K562 (cell line): ENCODE measurements around the gene COL20A1. TPM values are rescaled to one million over a fixed set of nuclear protein-coding genes. Genes with fewer than 3 reads are reported as not detected.
A peak's percentile ranks its signal among the peaks of the same experiment; 100 is the strongest.

ENCODE experiments used
- ARID4B ChIP-seq: sonication (generic); formaldehyde crosslinking; IDR thresholded peaks from 2 replicates; pipeline ENCODE4 v1.8.0; 2022; ENCODE audit warnings: mild to moderate bottlenecking, missing genetic modification reagents
- ATF7 ChIP-seq: fragments of 450-650 bp; IDR thresholded peaks from 2 replicates; pipeline ENCODE4 v1.7.1; 2014; ENCODE audit warnings: mild to moderate bottlenecking, moderate library complexity
- COPS2 ChIP-seq: fragments of 450-650 bp; conservative IDR thresholded peaks from 2 replicates; pipeline ENCODE4 v1.6.1; 2016; ENCODE audit warnings: mild to moderate bottlenecking, moderate library complexity
- EP400 ChIP-seq: fragments of 450-650 bp; IDR thresholded peaks from 2 replicates; pipeline ENCODE4 v1.6.1; 2017; ENCODE audit warnings: antibody characterized with exemption, mild to moderate bottlenecking, moderate library complexity
- HMG20A ChIP-seq: fragments of 450-650 bp; formaldehyde crosslinking; conservative IDR thresholded peaks from 2 replicates; pipeline ENCODE4 v1.4.0; 2020; ENCODE audit warnings: mild to moderate bottlenecking, mixed read lengths
- HNRNPL ChIP-seq: fragments of 200-400 bp; formaldehyde crosslinking; IDR thresholded peaks from 2 replicates; pipeline ENCODE4 v1.6.1; 2017; ENCODE audit warnings: low read depth, mild to moderate bottlenecking, low read length
- KDM1A ChIP-seq, 2 experiments: fragments of 450-650 bp; IDR thresholded peaks; 2 replicates each; pipeline ENCODE4 v1.6.1; 2016; ENCODE audit warnings: mild to moderate bottlenecking in 2 of 2
- LCOR ChIP-seq: sonication (generic); formaldehyde crosslinking; IDR thresholded peaks from 2 replicates; pipeline ENCODE4 v1.8.0; 2022; ENCODE audit warnings: mild to moderate bottlenecking, missing genetic modification reagents
- MAFF ChIP-seq: IDR thresholded peaks from 2 replicates; pipeline ENCODE4 v1.6.1; 2012; ENCODE audit warnings: low read length, improper control_type of control experiment
- MAX ChIP-seq: sonication (generic); formaldehyde crosslinking; IDR thresholded peaks from 2 replicates; pipeline ENCODE4 v1.9.0; 2022; ENCODE audit warnings: mild to moderate bottlenecking, missing genetic modification reagents
- NRF1 ChIP-seq, 2 experiments: fragments of 450-650 bp; IDR thresholded peaks in 1 of 2; conservative IDR thresholded peaks in 1 of 2; 2 replicates each; pipeline ENCODE4 v1.6.1; 2014; ENCODE audit warnings: mild to moderate bottlenecking in 2 of 2
- TFAP4 ChIP-seq: sonication (generic); formaldehyde crosslinking; IDR thresholded peaks from 2 replicates; pipeline ENCODE4 v1.8.0; 2022; ENCODE audit warnings: missing genetic modification reagents, mild to moderate bottlenecking, moderate library complexity, borderline replicate concordance
- THAP7 ChIP-seq: fragments of 250-450 bp; sonication (Bioruptor Pico); IDR thresholded peaks from 2 replicates; pipeline ENCODE4 v1.5.0; 2021
- ZFP36 ChIP-seq: fragments of 150-350 bp; IDR thresholded peaks from 2 replicates; pipeline ENCODE4 v1.6.1; 2018; ENCODE audit warnings: low read length, low read depth; ENCODE audit not compliant: partially characterized antibody
- ZNF384 ChIP-seq: IDR thresholded peaks from 2 replicates; pipeline ENCODE4 v1.6.1; 2012; ENCODE audit warnings: low read depth, low read length, improper control_type of control experiment
- ZNF518B ChIP-seq: fragments of 250-450 bp; sonication (Bioruptor Pico); IDR thresholded peaks from 2 replicates; pipeline ENCODE4 v1.5.0; 2021; ENCODE audit warnings: mild to moderate bottlenecking, moderate library complexity
- polyA plus RNA-seq, 8 experiments: library from polyadenylated mRNA; depleted of rRNA in 4 of 8; stranded (reverse) in 5 of 8; unstranded in 3 of 8; fragments of >200 nt; fragmentation: Nextera tagmentation in 2 of 8; fragmentation: Illumina TruSeq in 1 of 8; extraction: Ambion mirVana in 2 of 8; extraction: Trizol in 1 of 8; gene quantifications; 2 replicates each; pipeline versions ENCODE4 v1.2.1 to v1.2.3, GENCODE V29; 2011 to 2014; ENCODE audit warnings: inconsistent platforms in 1 of 8, missing spikeins in 1 of 8
- total RNA-seq, 7 experiments: library from RNA; depleted of rRNA in 6 of 7; stranded (reverse); fragments of >200 nt in 6 of 7; fragmentation: Illumina TruSeq in 2 of 7; extraction: Trizol in 2 of 7; gene quantifications; 2 replicates each; pipeline versions ENCODE4 v1.2.1 to v1.2.3, GENCODE V29; 2011 to 2021; ENCODE audit warnings: low replicate concordance in 1 of 7

The COL20A1 gene
- total and polyA plus RNA-seq, 9 of the 15 experiments (the other 6 are each of a cell fraction or from before 2014, with no cell fraction given) = not detected

- TF ChIP-seq THAP7 (CRISPR knock-in tag) (no peak), HNRNPL (no peak), ATF7 (no peak), KDM1A (IDR thresholded peaks at IDR 0.05) (no peak), MAX (CRISPR knock-in tag) (no peak), LCOR (CRISPR knock-in tag) (no peak), MAFF (peak; percentile 58; the same call in 1 of the 2 replicates), HMG20A (CRISPR knock-in tag) (no peak), ZFP36 (no peak), TFAP4 (CRISPR knock-in tag) (peak; percentile 44; the same call in 1 of the 2 replicates), NRF1 (conservative IDR thresholded peaks at IDR 0.05 in 1 of 2, IDR thresholded peaks at IDR 0.05 in 1 of 2) (no peak), EP400 (no peak), ZNF518B (no peak), ARID4B (no peak), ZNF384 (no peak), COPS2 (no peak)
Measured at GRCh38 chr20:63248835-63249591, 44.0 kb upstream of the COL20A1 start (continued).
